Mucosa of descending colon (tissue), 3 donors: ENCODE results near the gene SORBS1. TPM values are rescaled to one million over a fixed set of nuclear protein-coding genes. Genes with fewer than 3 reads are reported as not detected.

Experiments
- ATAC-seq: fragments of 200-7000 bp; cut with Tn5 transposase; one replicate; pipeline ENCODE4 v1.9.1; 2020; ENCODE audit warnings: mild to moderate bottlenecking, moderate library complexity
- DNase-seq, 3 donors: peaks; one replicate each; pipeline ENCODE4 v3.0.0-alpha.2; 2020
- H3K36me3 ChIP-seq: fragments of 200-600 bp; one replicate; pipeline ENCODE4 v1.8.0; 2021; ENCODE audit warnings: low read depth, mild to moderate bottlenecking
- H3K4me1 ChIP-seq: fragments of 200-600 bp; one replicate; pipeline ENCODE4 v1.8.0; 2021; ENCODE audit warnings: low read depth, mild to moderate bottlenecking
- H3K4me3 ChIP-seq: fragments of 200-600 bp; one replicate; pipeline ENCODE4 v1.8.0; 2021; ENCODE audit warnings: mild to moderate bottlenecking
- H3K9me3 ChIP-seq: fragments of 200-600 bp; one replicate; pipeline ENCODE4 v1.8.0; 2021; ENCODE audit warnings: mild to moderate bottlenecking
- intact Hi-C, 2 donors: fragments of 100-400 bp; cut with DNase I in 1 of 2; cut with micrococcal nuclease in 1 of 2; formaldehyde crosslinking; loops; one replicate each; pipeline versions ENCODE4 v1.11.0 to v1.11.1; 2022; cut with DNase I, micrococcal nuclease
- total RNA-seq, 3 donors: library from RNA; stranded (reverse); fragmentation: NEBNext Ultra II Directional in 2 of 3; extraction: Animal tissue kit (Norgen Biotek cat#: 25700) in 2 of 3; gene quantifications; one replicate each; pipeline versions ENCODE4 v1.2.1 to v1.2.4, GENCODE V29; 2021 to 2023
- TF ChIP-seq, protein P1 (sequence below): fragments of 200-600 bp; IDR thresholded peaks from one replicate; pipeline ENCODE4 v1.8.0; 2022; ENCODE audit warnings: antibody characterized with exemption, mild to moderate bottlenecking
- donor health status: DM: no; HTN: no; CAD: no; lungs with moderate emphysema.
- donor health status: DM: no; HTN: no; CAD: no.
- donor health status: DM: no; HTN: yes; CAD: no.

SORBS1 gene
- total RNA-seq, 3 donors from 2014 or later, result 48.9 to 699 (median 99.3) TPM

DNA sequence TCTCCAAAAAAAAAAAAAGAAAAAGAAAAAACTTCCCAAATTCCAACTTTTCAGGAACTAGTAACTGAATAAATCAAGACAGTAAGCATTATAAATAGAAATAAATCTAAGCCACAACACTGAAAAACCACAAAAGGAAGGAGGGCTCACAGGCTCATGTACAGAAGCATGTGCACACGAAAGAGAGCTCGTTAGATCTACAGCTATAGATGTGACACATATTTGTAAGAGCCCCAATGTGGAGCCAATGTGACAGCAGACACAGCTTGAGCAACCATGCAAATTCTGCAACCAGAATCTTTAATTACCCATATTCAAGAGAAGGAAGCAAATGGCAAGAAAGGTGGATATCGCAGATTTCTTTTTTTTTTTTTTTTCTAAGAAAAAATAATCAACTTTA is 94.7 kb downstream of the SORBS1 start:
- intact Hi-C loops, result no loop called here
- Histone ChIP-seq H3K4me3 (no peak overlapping the region), H3K36me3 (no peaks in the 10 kb centered on the region), H3K9me3 (no peaks in the 10 kb centered on the region), H3K4me1 (peaks cover 15% of the 10 kb centered on the region)
- TF ChIP-seq, protein P1, sequence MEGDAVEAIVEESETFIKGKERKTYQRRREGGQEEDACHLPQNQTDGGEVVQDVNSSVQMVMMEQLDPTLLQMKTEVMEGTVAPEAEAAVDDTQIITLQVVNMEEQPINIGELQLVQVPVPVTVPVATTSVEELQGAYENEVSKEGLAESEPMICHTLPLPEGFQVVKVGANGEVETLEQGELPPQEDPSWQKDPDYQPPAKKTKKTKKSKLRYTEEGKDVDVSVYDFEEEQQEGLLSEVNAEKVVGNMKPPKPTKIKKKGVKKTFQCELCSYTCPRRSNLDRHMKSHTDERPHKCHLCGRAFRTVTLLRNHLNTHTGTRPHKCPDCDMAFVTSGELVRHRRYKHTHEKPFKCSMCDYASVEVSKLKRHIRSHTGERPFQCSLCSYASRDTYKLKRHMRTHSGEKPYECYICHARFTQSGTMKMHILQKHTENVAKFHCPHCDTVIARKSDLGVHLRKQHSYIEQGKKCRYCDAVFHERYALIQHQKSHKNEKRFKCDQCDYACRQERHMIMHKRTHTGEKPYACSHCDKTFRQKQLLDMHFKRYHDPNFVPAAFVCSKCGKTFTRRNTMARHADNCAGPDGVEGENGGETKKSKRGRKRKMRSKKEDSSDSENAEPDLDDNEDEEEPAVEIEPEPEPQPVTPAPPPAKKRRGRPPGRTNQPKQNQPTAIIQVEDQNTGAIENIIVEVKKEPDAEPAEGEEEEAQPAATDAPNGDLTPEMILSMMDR, result no peak
- DNase-seq, result no peak
- ATAC-seq, result no peak

DNA sequence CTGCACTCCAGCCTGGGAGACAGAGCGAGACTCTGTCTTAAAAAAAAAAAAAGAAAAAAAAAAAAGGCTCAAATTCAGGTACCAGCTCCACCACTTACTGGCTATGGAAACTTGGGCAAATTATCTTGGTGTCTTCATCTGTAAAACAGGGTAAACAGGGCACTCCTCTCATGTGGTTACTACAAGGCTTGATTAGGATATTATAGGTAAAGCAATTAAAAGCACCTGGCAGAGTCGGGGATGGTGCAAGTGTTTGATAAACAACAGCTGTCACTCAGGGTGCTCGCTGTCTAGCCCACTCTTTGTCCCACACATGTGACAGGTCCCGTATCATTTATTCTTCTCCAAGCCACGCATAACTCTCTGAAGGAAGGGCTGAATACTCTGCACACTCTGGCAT is 96.9 kb downstream of the SORBS1 start:
- TF ChIP-seq, protein P1, result no peak
- H3K36me3 ChIP-seq, result no peaks in the 10 kb centered on the region
- ATAC-seq (peak; percentile 75), DNase-seq (peak in 1 of 3 donors; percentile 46)
- no peak overlapping the region for H3K4me3 ChIP-seq
- H3K9me3 ChIP-seq, result no peaks in the 10 kb centered on the region
- H3K4me1 ChIP-seq, result peaks cover 9% of the 10 kb centered on the region
- intact Hi-C loops, result no loop called here

DNA sequence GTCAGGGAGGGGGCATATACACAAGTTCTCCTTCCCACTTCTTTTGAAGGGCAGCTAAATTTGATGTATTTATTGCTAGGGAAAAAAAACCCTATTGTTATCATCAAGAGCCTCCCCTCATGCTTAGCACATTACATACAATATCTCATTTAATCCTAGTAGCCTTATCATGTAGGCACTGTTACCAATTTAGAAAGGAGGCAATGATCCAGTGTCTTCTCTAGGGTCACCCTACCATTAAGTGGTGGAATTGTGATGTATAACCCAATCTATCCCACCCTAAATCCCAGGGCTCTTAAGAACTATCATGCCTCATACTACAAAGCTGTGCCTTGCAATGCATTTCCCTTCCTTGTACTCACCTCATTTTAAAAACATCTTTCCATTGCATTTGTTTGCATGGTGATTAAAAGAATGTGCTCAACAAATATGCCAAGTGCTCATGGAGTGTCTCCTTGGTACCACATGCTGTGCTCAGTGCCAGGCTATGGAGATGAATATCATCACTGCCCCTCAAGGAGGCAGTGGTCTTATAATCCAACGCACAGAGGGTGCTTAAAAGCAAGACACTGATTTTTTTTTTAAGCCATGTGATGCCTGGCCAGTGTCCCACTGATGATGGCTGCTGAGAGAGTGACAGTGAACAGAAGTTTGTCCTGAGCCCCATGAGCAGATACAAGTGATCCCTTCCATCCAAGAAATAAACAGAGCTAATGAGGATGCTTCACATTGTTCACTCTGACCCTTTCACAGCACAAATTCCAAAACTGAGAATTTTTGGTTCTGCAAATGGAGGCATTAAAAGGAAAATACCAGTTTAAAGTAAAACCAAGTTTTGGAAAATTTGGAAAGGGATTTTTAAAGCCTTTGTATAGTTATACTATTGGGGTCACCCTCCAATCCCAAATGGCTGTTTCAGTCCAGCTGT is 98.2 kb downstream of the SORBS1 start:
- Histone ChIP-seq H3K4me3 (no peak overlapping the region), H3K4me1 (peaks cover 9% of the 10 kb centered on the region), H3K36me3 (no peaks in the 10 kb centered on the region), H3K9me3 (no peaks in the 10 kb centered on the region)
- DNase-seq, result no peak
- TF ChIP-seq, protein P1, result no peak
- intact Hi-C loops, result no loop called here
- ATAC-seq, result no peak

DNA sequence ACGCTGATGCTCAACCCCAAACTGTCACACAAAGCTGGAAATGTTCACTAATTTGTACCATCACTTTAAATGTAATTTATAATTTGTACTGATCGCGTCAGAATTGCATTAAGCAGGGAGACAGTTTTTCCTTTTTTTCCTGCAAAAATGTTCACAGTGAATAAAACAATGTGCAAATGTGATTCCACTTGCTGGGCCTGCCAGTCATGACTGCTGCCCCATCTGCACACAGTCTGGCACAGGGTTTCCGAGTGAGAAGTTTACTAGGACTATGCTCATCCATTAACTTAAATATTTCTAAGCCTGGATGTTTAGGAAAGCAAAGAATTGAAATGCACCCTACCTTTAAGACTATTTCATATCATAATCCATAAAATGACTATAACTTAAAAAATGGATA is 99.6 kb downstream of the SORBS1 start:
- Histone ChIP-seq H3K9me3 (no peaks in the 10 kb centered on the region), H3K4me3 (no peak overlapping the region), H3K4me1 (no peaks in the 10 kb centered on the region), H3K36me3 (no peaks in the 10 kb centered on the region)
- TF ChIP-seq, protein P1, result no peak
- DNase-seq (no peak), ATAC-seq (no peak)
- intact Hi-C loops, result no loop called here

DNA sequence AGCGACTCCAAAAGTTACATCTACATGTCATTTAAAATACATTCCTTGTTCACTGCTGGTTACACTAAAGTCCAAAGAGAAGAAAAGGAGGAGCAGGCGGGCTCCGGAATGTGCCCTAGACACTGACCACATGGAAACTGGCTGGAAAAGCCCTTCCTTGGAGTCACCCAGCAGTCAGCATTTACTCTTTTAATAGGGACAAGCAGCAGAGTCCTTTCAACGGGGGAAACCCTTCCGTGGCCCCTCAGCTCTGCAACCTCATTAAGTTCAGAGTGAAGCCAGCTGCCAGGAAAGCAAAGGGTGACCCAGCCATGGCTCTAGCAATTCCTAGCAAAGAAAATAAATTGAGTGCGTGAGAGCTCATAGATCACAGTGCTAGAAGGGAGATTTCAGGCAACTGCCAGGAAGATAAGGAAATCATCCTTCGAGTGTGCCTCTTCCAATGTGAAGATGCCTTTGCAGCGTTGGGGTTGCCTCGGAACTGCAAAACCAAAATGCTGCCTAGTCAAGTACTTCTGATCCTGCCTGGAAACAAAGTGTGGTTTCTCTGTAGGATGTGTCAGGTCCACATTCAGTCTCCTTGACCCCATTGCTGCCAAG is 101.6 kb downstream of the SORBS1 start:
- DNase-seq (no peak), ATAC-seq (no peak)
- intact Hi-C loops, result no loop called here
- Histone ChIP-seq H3K4me3 (no peak overlapping the region), H3K36me3 (no peaks in the 10 kb centered on the region), H3K4me1 (no peaks in the 10 kb centered on the region), H3K9me3 (no peaks in the 10 kb centered on the region)
- TF ChIP-seq, protein P1, result no peak
